HG03159 (cell line): ENCODE results near the gene CDK18.
"Not testable (repeated sequence)": the region's sequence is repeated elsewhere in the genome, so short reads cannot be mapped to it uniquely, and the experiment has no call there.

Experiments
- ATAC-seq: cut with Tn5 transposase; IDR thresholded peaks from one replicate; pipeline ENCODE4 v1.9.1; 2021; ENCODE audit warnings: mild to moderate bottlenecking, moderate library complexity; ENCODE audit not compliant: unreplicated experiment

The CDK18 gene

GRCh38 chr1:205504311-205505075 lies at the start of gene CDK18:
CDK18 (plus strand) TSS chr1:205504669; CDS start chr1:205523168, 18,499 bp downstream.
- ATAC-seq, result no peak

- no peak for ATAC-seq
These were observed 49.5 kb upstream of the CDK18 start for GRCh38 chr1:205454903-205455335.

GRCh38 chr1:205455581-205456382 lies 48.7 kb upstream of the CDK18 start, which contains the start of gene BLACAT1:
BLACAT1 (minus strand) TSS chr1:205456045.
- ATAC-seq, result no peak

- ATAC-seq, result no peak
These were observed 48.0 kb upstream of the CDK18 start for GRCh38 chr1:205456383-205456867.

- ATAC-seq, result no peak
These were observed 47.4 kb upstream of the CDK18 start for GRCh38 chr1:205456868-205457745.

GRCh38 chr1:205458777-205459566 lies 45.5 kb upstream of the CDK18 start:
- ATAC-seq, result no peak

- no peak for ATAC-seq
These were observed 39.1 kb upstream of the CDK18 start for GRCh38 chr1:205465392-205465791.

- no peak for ATAC-seq
These were observed 37.8 kb upstream of the CDK18 start for GRCh38 chr1:205466595-205467220.

GRCh38 chr1:205470131-205470530 lies 34.3 kb upstream of the CDK18 start:
- ATAC-seq, result no peak

- ATAC-seq, result no peak
These were observed 31.6 kb upstream of the CDK18 start for GRCh38 chr1:205472737-205473441.

GRCh38 chr1:205473475-205473874 lies 31.0 kb upstream of the CDK18 start:
- no peak for ATAC-seq

- ATAC-seq, result no peak
These were observed 30.5 kb upstream of the CDK18 start for GRCh38 chr1:205473966-205474365.

GRCh38 chr1:205474571-205474970 lies 29.9 kb upstream of the CDK18 start:
- no peak for ATAC-seq

- ATAC-seq, result no peak
These were observed 28.6 kb upstream of the CDK18 start for GRCh38 chr1:205475855-205476254.

- no peak for ATAC-seq
These were observed 27.8 kb upstream of the CDK18 start for GRCh38 chr1:205476648-205477047.

- no peak for ATAC-seq
These were observed 27.2 kb upstream of the CDK18 start for GRCh38 chr1:205477121-205477758.

- no peak for ATAC-seq
These were observed 26.7 kb upstream of the CDK18 start for GRCh38 chr1:205477759-205478247.

- ATAC-seq, result not testable (repeated sequence)
These were observed 25.5 kb upstream of the CDK18 start for GRCh38 chr1:205478985-205479384.
